Activated naive CD4-positive, alpha-beta T cell treated with anti-CD3 and anti-CD28 coated beads, Interleukin-2, amount 10 ng/mL, durations not matched to agents 7 days and 5 days (primary cell): ENCODE measurements around the gene TTC3.
A peak's percentile ranks its signal among the peaks of the same experiment; 100 is the strongest.

ENCODE experiments used
- CTCF ChIA-PET: fragments of 350-600 bp; sonication (Branson Sonifier 250); formaldehyde crosslinking; loops from one replicate; lab custom pipeline; 2021; ENCODE audit warnings: antibody characterized with exemption; lab: Charles Lee
- DNase-seq: peaks from one replicate; pipeline ENCODE4 v3.0.0-alpha.2; 2020
- H3K27ac Mint-ChIP-seq: one replicate; pipeline ENCODE4 v1.8.0; 2021; ENCODE audit warnings: mild to moderate bottlenecking, moderate library complexity, mixed read lengths
- H3K27me3 Mint-ChIP-seq: one replicate; pipeline ENCODE4 v1.8.0; 2021; ENCODE audit warnings: mild to moderate bottlenecking, mixed read lengths
- H3K36me3 Mint-ChIP-seq: one replicate; pipeline ENCODE4 v1.8.0; 2021; ENCODE audit warnings: mixed read lengths
- H3K4me1 Mint-ChIP-seq: one replicate; pipeline ENCODE4 v1.8.0; 2021; ENCODE audit warnings: mixed read lengths
- H3K4me3 Mint-ChIP-seq: one replicate; pipeline ENCODE4 v1.8.0; 2021; ENCODE audit warnings: mild to moderate bottlenecking, moderate library complexity, mixed read lengths
- H3K9me3 Mint-ChIP-seq: one replicate; pipeline ENCODE4 v1.8.0; 2021; ENCODE audit warnings: mixed read lengths

The TTC3 gene

DNA sequence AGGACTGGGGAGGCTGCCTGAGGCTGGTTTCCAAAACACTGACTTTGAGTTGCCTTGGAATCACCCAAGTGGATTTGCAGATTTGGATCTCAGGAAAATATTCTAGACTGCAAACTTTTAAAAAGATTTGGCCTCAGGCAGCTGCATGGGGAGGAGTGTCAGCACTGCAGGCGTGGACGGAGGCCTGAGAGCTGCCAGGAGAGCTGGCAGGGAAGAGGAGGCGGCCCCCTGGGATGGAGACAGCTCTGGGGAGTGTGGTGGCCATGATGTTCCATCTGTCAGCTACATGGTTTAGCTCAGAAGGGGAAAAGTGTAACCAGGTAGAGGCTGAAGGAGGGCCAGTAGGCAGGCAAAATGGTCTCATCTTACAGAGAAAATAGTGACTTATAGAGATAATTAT lies 122.0 kb downstream of the TTC3 start:
- H3K9me3 Mint-ChIP-seq, result no peaks in the 10 kb centered on the region
- no peaks in the 10 kb centered on the region for H3K27me3 Mint-ChIP-seq
- CTCF ChIA-PET, result no interaction called here
- peak overlapping the region; percentile 15 for H3K27ac Mint-ChIP-seq
- H3K36me3 Mint-ChIP-seq, result peaks cover 38% of the 10 kb centered on the region
- no peak overlapping the region for H3K4me3 Mint-ChIP-seq
- H3K4me1 Mint-ChIP-seq, result peaks cover 2% of the 10 kb centered on the region
- no peak for DNase-seq

DNA sequence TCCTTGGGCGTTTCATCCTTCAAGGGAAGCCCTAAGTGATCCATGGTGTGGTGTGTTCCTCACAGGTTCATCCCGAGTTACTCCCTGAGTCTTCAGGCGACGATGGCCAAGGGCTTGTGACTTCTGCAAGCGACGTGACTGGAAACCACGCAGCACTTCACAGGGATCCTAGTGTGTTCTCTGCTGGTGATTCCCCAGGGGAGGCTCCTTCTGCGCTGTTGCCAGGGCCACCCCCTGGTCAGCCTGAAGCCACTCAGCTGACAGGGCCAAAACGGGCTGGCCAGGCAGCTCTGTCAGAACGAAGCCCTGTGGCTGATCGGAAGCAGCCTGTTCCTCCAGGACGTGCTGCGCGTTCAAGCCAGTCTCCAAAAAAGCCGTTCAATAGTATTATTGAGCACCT lies 122.6 kb downstream of the TTC3 start:
- Mint-ChIP-seq H3K27ac (no peak overlapping the region), H3K36me3 (peaks cover 42% of the 10 kb centered on the region), H3K9me3 (no peaks in the 10 kb centered on the region), H3K27me3 (no peaks in the 10 kb centered on the region), H3K4me1 (peaks cover 2% of the 10 kb centered on the region), H3K4me3 (no peak overlapping the region)
- DNase-seq, result no peak
- CTCF ChIA-PET, result no interaction called here

DNA sequence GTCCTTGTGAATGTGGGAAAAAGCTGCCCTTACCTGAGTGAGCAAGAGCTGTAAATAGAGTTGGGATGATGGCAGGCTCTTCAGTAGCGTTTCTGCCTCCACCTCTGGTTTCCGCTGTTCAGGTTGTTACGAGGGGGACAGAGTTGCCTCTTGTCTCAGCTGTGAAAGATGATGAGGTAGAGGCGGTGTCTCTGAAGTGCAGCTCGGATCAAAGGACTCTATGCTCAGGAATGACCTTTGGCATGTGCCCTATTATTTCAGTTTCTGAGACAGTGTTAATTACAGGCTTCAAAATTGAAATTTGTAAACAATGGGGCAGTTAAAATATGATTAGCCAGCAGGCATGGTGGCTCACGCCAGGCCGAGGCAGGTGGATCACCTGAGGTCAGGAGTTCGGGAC lies 123.8 kb downstream of the TTC3 start:
- Mint-ChIP-seq H3K36me3 (peaks cover 42% of the 10 kb centered on the region), H3K9me3 (no peaks in the 10 kb centered on the region), H3K4me3 (no peak overlapping the region), H3K27me3 (no peaks in the 10 kb centered on the region), H3K4me1 (peaks cover 2% of the 10 kb centered on the region), H3K27ac (no peak overlapping the region)
- no peak for DNase-seq
- CTCF ChIA-PET, result no interaction called here

DNA sequence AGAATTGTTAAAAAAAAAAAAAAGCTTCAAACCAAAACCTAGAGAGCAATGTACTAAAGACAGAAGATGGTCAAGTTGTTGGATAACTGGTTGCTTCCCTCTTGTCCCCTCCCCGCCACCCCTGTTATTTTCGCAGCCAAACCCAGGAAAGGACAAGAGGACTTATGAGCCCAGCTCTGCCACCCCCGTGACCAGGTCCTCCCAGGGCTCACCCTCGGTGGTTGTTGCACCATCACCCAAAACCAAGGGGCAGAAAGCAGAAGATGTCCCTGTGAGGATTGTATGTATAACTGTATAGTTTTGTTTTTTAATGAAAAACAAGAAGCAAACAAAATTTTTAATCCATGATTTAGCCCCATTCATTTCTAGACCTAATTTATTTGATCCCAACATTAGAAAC lies 124.7 kb downstream of the TTC3 start:
- Mint-ChIP-seq H3K27ac (no peak overlapping the region), H3K36me3 (peaks cover 41% of the 10 kb centered on the region), H3K27me3 (no peaks in the 10 kb centered on the region), H3K4me1 (no peaks in the 10 kb centered on the region), H3K4me3 (no peak overlapping the region), H3K9me3 (no peaks in the 10 kb centered on the region)
- CTCF ChIA-PET, result no interaction called here
- DNase-seq, result no peak

DNA sequence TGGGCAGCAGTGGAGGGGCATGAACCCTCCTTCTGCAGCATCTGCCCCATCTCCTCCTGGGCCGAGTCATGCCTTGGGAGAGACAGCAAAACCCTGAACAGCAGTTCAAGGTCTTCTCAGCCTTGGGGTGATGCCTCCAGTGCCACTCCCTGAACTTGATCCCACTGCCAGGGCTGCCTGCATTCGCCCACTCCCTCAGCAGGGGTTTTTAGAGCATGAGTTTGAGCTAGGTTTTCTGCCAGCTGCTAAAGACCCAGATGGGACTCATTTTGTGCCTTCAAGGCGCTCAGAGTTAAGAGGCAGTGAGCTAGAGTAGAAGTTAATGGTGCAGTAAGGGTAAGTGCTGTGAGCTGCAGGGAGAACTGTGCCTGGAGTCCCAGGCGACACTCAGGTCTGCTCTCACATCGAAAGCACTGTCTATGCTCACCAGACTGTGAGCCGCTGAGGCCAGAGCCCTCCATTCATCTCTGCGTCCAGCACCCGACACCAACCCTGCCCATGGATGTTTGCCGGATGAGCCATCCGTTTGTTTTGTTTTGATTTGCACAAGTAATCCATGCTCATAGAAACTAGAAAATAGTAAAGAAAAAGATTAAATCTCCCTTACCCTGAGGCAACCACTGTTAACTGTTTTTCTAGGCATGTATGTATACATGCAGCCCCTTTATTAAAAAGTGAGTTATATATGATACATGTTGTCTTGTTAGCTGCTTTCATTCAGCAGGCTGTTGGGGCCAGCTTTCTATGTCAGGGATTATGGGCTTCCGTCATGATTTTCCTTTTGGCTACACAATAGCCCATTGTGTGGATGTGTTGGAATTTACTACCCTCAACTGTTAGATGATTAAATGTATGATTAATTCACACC lies 126.2 kb downstream of the TTC3 start:
- Mint-ChIP-seq H3K27ac (no peak overlapping the region), H3K9me3 (no peaks in the 10 kb centered on the region), H3K27me3 (no peaks in the 10 kb centered on the region), H3K4me3 (no peak overlapping the region), H3K4me1 (no peaks in the 10 kb centered on the region), H3K36me3 (peaks cover 36% of the 10 kb centered on the region)
- DNase-seq, result no peak
- CTCF ChIA-PET, result no interaction called here

DNA sequence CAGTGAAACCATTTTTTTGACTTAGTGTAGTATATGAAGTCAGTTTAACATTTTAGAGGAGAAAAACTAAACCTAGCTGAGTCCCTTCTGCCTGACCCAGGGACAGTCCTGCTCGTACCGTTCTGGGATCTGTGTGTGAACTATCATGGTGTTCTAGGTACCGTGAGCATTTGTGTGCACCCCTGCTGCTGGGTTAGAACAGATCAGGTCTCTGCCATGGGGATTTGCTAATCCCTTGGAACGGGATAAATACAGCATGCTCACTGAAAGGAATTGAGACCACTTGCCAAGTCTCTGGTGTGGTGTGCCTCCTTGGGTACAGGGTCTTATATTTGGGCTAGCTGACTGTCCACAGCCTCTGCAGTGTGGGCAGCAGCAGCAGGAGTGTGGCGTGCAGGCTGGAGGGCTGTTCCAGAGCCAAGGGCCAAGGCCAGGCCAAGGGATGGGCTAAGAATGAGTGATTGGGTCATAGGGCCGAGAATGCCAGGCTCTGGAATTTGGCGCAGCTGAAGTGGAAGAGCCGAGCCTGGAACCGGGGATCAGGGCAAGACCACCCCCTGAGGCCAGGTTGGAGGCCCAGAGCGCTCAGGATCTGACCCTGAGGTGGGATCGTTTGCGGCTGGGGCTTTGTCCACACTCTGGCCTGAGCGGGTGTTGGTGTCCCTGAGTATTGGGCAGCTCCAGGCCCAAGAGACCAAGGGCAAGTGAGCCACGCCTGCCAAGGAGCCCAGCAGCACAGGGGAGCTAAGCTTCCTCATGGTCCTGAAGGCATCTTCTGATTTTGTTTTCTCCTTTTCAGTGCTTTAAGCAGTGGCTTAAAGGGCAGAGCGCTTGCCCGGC lies 127.8 kb downstream of the TTC3 start:
- no peaks in the 10 kb centered on the region for H3K27me3 Mint-ChIP-seq
- no peaks in the 10 kb centered on the region for H3K4me1 Mint-ChIP-seq
- no peak overlapping the region for H3K27ac Mint-ChIP-seq
- no peak for DNase-seq
- H3K4me3 Mint-ChIP-seq, result no peak overlapping the region
- H3K9me3 Mint-ChIP-seq, result no peaks in the 10 kb centered on the region
- H3K36me3 Mint-ChIP-seq, result peaks cover 29% of the 10 kb centered on the region
- CTCF ChIA-PET, result no interaction called here

DNA sequence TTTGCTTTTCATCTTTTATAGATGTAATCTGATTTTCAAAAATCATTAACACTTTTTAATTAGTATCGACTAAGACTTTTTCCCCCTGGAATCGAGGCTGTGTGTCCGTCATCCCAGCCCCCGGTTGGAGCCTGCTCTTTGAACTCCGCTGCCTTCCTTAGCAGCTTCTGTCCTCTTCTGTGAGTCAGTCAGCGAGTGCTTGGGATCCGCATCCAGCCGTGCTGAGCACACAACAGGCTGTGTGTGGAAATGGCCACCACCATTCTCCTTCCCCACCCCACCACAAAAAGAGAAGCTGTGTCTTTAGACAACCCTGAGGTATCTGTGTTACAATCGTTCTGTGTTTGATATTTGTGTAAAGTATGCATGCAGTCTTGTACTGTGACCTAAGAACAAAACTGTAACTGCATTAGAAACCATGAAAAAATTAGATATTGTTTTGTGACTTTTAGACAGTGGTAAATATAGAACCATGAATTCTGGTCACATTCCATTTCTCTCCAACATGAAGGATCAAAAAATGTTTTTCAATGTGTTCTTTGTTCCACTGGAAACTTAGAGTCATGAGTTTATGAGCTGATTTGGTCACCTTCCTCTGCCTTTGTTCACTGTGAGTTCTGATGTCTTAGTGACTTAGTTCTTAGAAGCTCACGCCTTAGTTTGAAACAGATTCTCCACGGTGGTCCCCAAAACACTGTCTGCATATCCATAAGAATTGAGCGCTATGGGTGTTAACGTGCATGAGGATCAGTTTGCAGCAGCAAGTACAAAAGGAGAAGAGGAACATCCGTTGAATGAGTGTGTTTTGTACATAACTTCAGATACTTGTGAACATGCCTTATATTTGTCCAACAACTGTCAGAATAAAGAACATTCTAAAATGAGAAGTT lies 129.4 kb downstream of the TTC3 start:
- CTCF ChIA-PET, result no interaction called here

DNA sequence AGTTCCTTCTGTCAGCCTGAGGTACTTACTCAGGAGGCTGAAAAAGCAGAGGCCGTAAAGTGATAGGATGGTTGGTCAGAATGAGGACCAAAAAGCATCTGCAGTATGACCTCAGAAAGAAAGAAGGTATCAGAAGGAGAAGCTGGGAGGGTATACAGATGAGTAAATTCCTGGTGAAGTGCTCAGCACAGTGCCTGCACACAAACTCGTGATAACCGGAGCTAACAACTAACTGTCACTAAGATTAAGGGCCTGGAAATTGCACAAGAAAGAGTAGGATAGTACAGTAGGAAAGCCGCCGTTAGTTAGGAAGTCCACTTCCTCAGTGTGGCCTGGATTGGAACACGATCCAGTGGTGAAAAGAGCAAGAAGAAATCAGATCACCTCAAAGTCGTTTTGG lies 131.5 kb downstream of the TTC3 start:
- Mint-ChIP-seq H3K4me3 (no peak overlapping the region), H3K36me3 (peaks cover 15% of the 10 kb centered on the region), H3K27me3 (no peaks in the 10 kb centered on the region), H3K27ac (no peak overlapping the region), H3K4me1 (peaks cover 27% of the 10 kb centered on the region), H3K9me3 (peaks cover 2% of the 10 kb centered on the region)
- CTCF ChIA-PET, result no interaction called here
- DNase-seq, result no peak

More for the DNA sequence above, 129.4 kb downstream of the TTC3 start:
- H3K27ac Mint-ChIP-seq, result peak overlapping the region; percentile 9
- H3K4me1 Mint-ChIP-seq, result peaks cover 10% of the 10 kb centered on the region
- H3K27me3 Mint-ChIP-seq, result no peaks in the 10 kb centered on the region
- H3K4me3 Mint-ChIP-seq, result no peak overlapping the region
- H3K36me3 Mint-ChIP-seq, result peaks cover 25% of the 10 kb centered on the region
- no peak for DNase-seq
- no peaks in the 10 kb centered on the region for H3K9me3 Mint-ChIP-seq

DNA sequence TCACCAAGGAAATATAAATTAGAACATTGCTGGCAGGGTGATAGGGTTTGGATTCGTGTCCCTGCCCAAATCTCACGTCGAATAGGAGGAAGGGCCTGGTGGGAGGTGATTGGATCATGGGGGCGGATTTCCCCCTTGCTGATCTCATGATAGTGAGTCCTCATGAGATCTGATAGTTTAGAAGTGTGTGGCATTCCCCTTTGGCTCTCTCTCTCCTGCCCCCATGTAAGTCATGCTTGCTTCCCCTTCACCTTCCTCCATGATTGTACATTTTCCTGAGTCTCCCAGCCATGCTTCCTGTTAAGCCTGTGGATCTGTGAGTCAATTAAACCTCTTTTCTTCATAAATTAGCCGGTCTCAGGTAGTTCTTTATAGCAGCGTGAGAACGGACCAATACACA lies 133.4 kb downstream of the TTC3 start:
- Mint-ChIP-seq H3K27ac (no peak overlapping the region), H3K4me3 (no peak overlapping the region), H3K4me1 (peaks cover 30% of the 10 kb centered on the region), H3K36me3 (peaks cover 9% of the 10 kb centered on the region), H3K9me3 (peaks cover 6% of the 10 kb centered on the region), H3K27me3 (peaks cover 7% of the 10 kb centered on the region)
- no peak for DNase-seq
- CTCF ChIA-PET, result no interaction called here

DNA sequence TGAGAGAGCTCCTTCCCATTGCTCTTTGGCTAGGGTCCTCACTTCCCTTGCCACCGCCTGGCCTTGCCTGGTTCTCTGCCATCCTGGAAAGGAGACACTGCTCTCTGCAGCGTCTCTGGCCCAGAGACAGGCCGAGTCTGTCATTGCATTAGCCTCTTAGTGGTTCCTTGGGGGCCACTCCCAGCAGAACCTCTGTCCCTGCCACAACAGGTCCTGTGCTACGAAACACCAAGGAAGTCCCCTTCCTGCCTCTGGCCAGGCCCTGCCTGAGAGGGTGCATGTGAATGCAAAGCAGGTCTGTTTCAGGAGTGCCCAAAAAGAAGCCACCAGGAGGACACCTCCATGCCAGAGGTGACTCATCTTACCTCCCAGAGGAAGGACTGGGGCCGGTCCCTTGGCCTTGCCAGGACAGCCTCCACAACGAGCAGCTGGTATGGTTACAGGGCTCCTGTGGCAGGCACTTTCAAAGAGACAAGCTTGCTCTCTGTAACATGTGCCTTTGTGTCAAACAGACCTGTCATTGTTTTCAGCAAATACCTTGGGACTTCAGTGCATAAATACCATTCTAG lies 134.5 kb downstream of the TTC3 start:
- H3K9me3 Mint-ChIP-seq, result peaks cover 6% of the 10 kb centered on the region
- peak overlapping the region; percentile 57 for H3K27ac Mint-ChIP-seq
- peaks cover 12% of the 10 kb centered on the region for H3K27me3 Mint-ChIP-seq
- H3K4me1 Mint-ChIP-seq, result peaks cover 30% of the 10 kb centered on the region
- peaks cover 4% of the 10 kb centered on the region for H3K36me3 Mint-ChIP-seq
- DNase-seq, result peak; percentile 37
- CTCF ChIA-PET, result interaction anchor here (0.8 to 1.2 kb wide), 2 partner anchors 13 to 41 kb away, joined by 3 to 4 read pairs; no protein-coding TSS in a partner anchor
- peak overlapping the region; percentile 12 for H3K4me3 Mint-ChIP-seq

DNA sequence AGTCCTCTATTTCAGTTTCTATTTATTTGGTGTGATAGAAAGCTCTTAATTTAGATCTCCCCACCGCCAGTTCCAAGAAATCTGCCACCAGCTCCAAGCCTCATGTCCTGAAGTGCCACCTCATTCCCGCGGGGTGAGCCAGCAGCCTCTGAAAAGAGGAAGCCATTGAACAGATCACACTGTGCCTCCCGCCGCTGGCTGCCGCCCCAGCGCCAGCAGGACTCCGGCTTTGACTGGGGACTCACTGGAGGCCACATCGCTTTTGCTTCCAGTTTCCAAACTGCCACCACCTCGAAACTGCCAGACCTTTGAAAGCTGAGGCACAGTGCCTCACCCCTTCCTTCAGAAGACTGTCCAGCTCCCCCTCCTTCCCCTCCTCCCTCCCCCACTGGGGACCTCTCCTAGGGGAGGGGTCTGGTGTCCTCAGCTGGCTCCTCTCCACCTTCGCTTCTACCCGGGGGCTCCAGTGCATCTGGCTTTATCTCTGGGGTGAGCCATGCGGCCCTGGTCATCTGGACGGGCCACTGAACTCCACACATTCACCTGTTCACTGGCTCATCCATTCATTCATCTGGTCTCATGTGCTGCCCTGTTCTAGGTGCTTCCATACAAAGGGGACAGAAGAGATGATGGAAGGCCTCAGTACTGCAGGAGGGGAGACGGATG lies 135.1 kb downstream of the TTC3 start:
- peak; percentile 56 for DNase-seq
- H3K9me3 Mint-ChIP-seq, result peaks cover 6% of the 10 kb centered on the region
- peaks cover 16% of the 10 kb centered on the region for H3K27me3 Mint-ChIP-seq
- peak overlapping the region; percentile 12 for H3K4me3 Mint-ChIP-seq
- H3K27ac Mint-ChIP-seq, result peak overlapping the region; percentile 57
- CTCF ChIA-PET, result interaction anchor here (0.8 to 1.2 kb wide), 2 partner anchors 12 to 41 kb away, joined by 3 to 4 read pairs; no protein-coding TSS in a partner anchor
- peaks cover 30% of the 10 kb centered on the region for H3K4me1 Mint-ChIP-seq
- peaks cover 4% of the 10 kb centered on the region for H3K36me3 Mint-ChIP-seq

DNA sequence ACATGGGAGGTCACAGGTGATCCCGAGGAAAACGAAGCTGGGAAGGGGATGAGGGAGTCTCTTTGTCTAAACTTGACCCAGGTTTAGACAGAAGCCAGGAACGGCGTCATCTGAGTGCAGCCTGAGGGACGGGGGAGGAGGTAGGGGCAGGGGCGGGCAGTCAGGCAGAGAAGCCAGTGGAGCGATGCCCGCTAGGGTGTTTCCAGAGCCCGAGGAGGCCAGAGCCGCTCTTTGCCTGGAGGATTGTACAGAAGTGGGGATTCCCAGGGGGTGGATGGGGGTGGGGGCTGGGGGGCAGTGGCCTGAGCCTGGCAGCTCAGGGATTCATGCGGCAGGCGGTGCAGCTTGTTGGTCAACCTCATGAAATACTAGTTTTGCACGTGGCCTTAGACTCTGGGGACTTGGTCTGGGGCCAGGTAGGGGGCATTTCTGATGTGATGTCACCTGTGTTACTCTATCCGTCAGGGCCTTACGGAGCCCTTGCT lies 135.7 kb downstream of the TTC3 start:
- Mint-ChIP-seq H3K9me3 (peaks cover 6% of the 10 kb centered on the region), H3K27me3 (peaks cover 16% of the 10 kb centered on the region), H3K4me3 (no peak overlapping the region), H3K36me3 (peaks cover 4% of the 10 kb centered on the region), H3K4me1 (peaks cover 30% of the 10 kb centered on the region), H3K27ac (no peak overlapping the region)
- CTCF ChIA-PET, result interaction anchor here (1.2 kb wide), 1 partner anchor 12 kb away, joined by 4 read pairs; no protein-coding TSS in a partner anchor
- no peak for DNase-seq

DNA sequence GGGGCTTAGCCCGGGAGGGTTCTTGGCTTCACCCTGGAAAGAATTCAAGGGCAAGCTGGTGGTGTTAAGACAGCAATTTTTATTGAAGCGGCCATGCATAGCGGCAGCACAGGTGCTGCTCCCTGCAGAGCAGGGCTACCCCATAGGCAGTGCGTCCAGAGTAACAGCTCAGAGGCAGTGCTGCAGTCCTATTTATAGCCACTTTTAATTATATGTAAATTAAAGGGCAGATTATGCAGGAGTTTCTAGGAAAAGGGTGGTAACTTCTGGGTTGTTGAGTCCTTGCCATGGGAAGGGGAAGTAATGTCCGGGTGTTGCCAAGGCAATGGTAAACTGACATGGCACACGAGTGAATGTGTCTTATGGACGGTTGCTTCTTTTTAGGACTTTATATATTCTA lies 137.1 kb downstream of the TTC3 start:
- peaks cover 30% of the 10 kb centered on the region for H3K4me1 Mint-ChIP-seq
- DNase-seq, result no peak
- H3K4me3 Mint-ChIP-seq, result no peak overlapping the region
- H3K36me3 Mint-ChIP-seq, result peaks cover 4% of the 10 kb centered on the region
- H3K27ac Mint-ChIP-seq, result no peak overlapping the region
- H3K9me3 Mint-ChIP-seq, result peaks cover 6% of the 10 kb centered on the region
- peaks cover 16% of the 10 kb centered on the region for H3K27me3 Mint-ChIP-seq
- CTCF ChIA-PET, result interaction anchor here (1.2 kb wide), 1 partner anchor 11 kb away, joined by 4 read pairs; no protein-coding TSS in a partner anchor
